ENCODE measurements around the gene NDUFC1.

- TF ChIP-seq, protein P1, sequence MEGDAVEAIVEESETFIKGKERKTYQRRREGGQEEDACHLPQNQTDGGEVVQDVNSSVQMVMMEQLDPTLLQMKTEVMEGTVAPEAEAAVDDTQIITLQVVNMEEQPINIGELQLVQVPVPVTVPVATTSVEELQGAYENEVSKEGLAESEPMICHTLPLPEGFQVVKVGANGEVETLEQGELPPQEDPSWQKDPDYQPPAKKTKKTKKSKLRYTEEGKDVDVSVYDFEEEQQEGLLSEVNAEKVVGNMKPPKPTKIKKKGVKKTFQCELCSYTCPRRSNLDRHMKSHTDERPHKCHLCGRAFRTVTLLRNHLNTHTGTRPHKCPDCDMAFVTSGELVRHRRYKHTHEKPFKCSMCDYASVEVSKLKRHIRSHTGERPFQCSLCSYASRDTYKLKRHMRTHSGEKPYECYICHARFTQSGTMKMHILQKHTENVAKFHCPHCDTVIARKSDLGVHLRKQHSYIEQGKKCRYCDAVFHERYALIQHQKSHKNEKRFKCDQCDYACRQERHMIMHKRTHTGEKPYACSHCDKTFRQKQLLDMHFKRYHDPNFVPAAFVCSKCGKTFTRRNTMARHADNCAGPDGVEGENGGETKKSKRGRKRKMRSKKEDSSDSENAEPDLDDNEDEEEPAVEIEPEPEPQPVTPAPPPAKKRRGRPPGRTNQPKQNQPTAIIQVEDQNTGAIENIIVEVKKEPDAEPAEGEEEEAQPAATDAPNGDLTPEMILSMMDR (conservative IDR thresholded peaks at IDR 0.05; ENCODE audit: low read depth, low read length) = no peak
- no peak for TF ChIP-seq MXI1 (IDR thresholded peaks at IDR 0.05; ENCODE audit: borderline replicate concordance, low read depth, low read length)
- TF ChIP-seq CHD1 (IDR thresholded peaks at IDR 0.05; ENCODE audit: low read depth, low read length) = no peak
Observed at GRCh38 chr4:139246166-139246565, 56.1 kb downstream of the NDUFC1 start.

Data from IMR-90 (cell line).